ENCODE results near the gene SH3PXD2B.

- TF ChIP-seq EZH2 (conservative IDR thresholded peaks at IDR 0.05; ENCODE audit: low read depth, low read length) (no peak), FLYWCH1 (CRISPR knock-in tag; IDR thresholded peaks at IDR 0.05) (no peak)
Measured at GRCh38 chr5:172283862-172284610, 170.3 kb downstream of the SH3PXD2B start.
